IMR-90 (cell line): ENCODE measurements around the gene ARSB. TPM values are rescaled to one million over a fixed set of nuclear protein-coding genes. Genes with fewer than 3 reads are reported as not detected.

Experiments
- ATAC-seq: fragments of 200-7000 bp; cut with Tn5 transposase; 2 replicates; pipeline ENCODE4 v1.9.1; 2020; ENCODE audit warnings: low read depth, mild to moderate bottlenecking, moderate library complexity
- BruUV-seq: library from RNA; stranded (reverse); fragments of 400-500 nt; replicated peaks from 2 replicates; lab custom pipeline; 2021; lab: Mats Ljungman, UMichigan
- CTCF ChIA-PET: fragments of 300-600 bp; formaldehyde crosslinking; extraction: SDS; loops from one replicate; lab custom pipeline; 2021; ENCODE audit warnings: antibody characterized with exemption; lab: Yijun Ruan, JAX
- POLR2A ChIA-PET: fragments of 300-600 bp; sonication (Branson Sonifier 250); formaldehyde crosslinking; loops from one replicate; lab custom pipeline; 2022; ENCODE audit warnings: antibody characterized with exemption; ENCODE audit not compliant: unreplicated experiment; lab: Charles Lee
- DNase-seq: peaks from one replicate; pipeline ENCODE4 v3.0.0; 2013
- H2AFZ ChIP-seq: replicated peaks from 2 replicates; pipeline ENCODE3; 2013; ENCODE audit warnings: low read length, mild to moderate bottlenecking; ENCODE audit not compliant: poor library complexity
- H2AK5ac ChIP-seq: 2 replicates; pipeline ENCODE4 v1.6.1; 2013; ENCODE audit warnings: low read depth, low read length, inconsistent platforms
- H2AK9ac ChIP-seq: replicated peaks from 2 replicates; pipeline ENCODE3; 2013; ENCODE audit warnings: mild to moderate bottlenecking, low read depth, low read length, moderate library complexity; ENCODE audit not compliant: poor library complexity
- H2BK120ac ChIP-seq: 2 replicates; pipeline ENCODE4 v1.6.1; 2013; ENCODE audit warnings: low read depth, low read length, inconsistent platforms
- H2BK15ac ChIP-seq: 3 replicates; pipeline ENCODE4 v1.6.1; 2013; ENCODE audit warnings: low read depth, low read length, inconsistent platforms
- H2BK20ac ChIP-seq: 2 replicates; pipeline ENCODE4 v1.6.1; 2013; ENCODE audit warnings: low read depth, mild to moderate bottlenecking, inconsistent platforms, low read length, moderate library complexity
- H2BK5ac ChIP-seq: 2 replicates; pipeline ENCODE4 v1.6.1; 2013; ENCODE audit warnings: mild to moderate bottlenecking, low read depth, low read length, inconsistent platforms; ENCODE audit not compliant: poor library complexity, severe bottlenecking
- H3K14ac ChIP-seq: replicated peaks from 2 replicates; pipeline ENCODE4 v1.6.1; 2013; ENCODE audit warnings: low read depth, low read length, inconsistent platforms
- H3K18ac ChIP-seq: 2 replicates; pipeline ENCODE4 v1.6.1; 2013; ENCODE audit warnings: low read depth, low read length, control low read depth
- H3K23ac ChIP-seq: 2 replicates; pipeline ENCODE4 v1.6.1; 2013; ENCODE audit warnings: low read depth, low read length, inconsistent platforms
- H3K27ac ChIP-seq: 2 replicates; pipeline ENCODE4 v1.5.1; 2013; ENCODE audit warnings: mild to moderate bottlenecking, control low read depth, low read length; ENCODE audit not compliant: insufficient read depth
- H3K27me3 ChIP-seq: 2 replicates; pipeline ENCODE4 v1.6.1; 2013; ENCODE audit warnings: low read length; ENCODE audit not compliant: control insufficient read depth, insufficient read depth
- H3K36me3 ChIP-seq: 2 replicates; pipeline ENCODE4 v1.6.1; 2013; ENCODE audit warnings: low read length, mixed read lengths; ENCODE audit not compliant: control insufficient read depth, insufficient read depth
- H3K4ac ChIP-seq: 2 replicates; pipeline ENCODE4 v1.6.1; 2013; ENCODE audit warnings: low read depth, low read length, inconsistent platforms
- H3K4me1 ChIP-seq: 2 replicates; pipeline ENCODE4 v1.6.1; 2013; ENCODE audit warnings: low read length, mixed read lengths; ENCODE audit not compliant: control insufficient read depth, insufficient read depth
- H3K4me2 ChIP-seq: 2 replicates; pipeline ENCODE4 v1.6.1; 2013; ENCODE audit warnings: low read depth, mild to moderate bottlenecking, control low read depth, low read length, moderate library complexity
- H3K4me3 ChIP-seq: 2 replicates; pipeline ENCODE4 v1.5.1; 2013; ENCODE audit warnings: low read depth, mild to moderate bottlenecking, control low read depth, low read length, moderate library complexity; ENCODE audit not compliant: insufficient read depth
- H3K56ac ChIP-seq: 2 replicates; pipeline ENCODE4 v1.6.1; 2013; ENCODE audit warnings: low read length, inconsistent platforms; ENCODE audit not compliant: insufficient read depth; ENCODE audit errors: extremely low read depth
- H3K79me1 ChIP-seq, 2 experiments: 2 replicates each; pipeline ENCODE4 v1.6.1; 2013; ENCODE audit warnings: low read length in 2 of 2, inconsistent platforms in 1 of 2, low read depth in 1 of 2
- H3K9ac ChIP-seq: 2 replicates; pipeline ENCODE4 v1.6.1; 2013; ENCODE audit warnings: low read depth, low read length, control low read depth
- H3K9me1 ChIP-seq: 2 replicates; pipeline ENCODE4 v1.6.1; 2013; ENCODE audit warnings: low read length, inconsistent platforms; ENCODE audit not compliant: insufficient read depth
- H3K9me3 ChIP-seq: 2 replicates; pipeline ENCODE4 v1.6.1; 2013; ENCODE audit warnings: low read length; ENCODE audit not compliant: control insufficient read depth, insufficient read depth
- H4K20me1 ChIP-seq: 2 replicates; pipeline ENCODE4 v1.6.1; 2013; ENCODE audit warnings: low read length, inconsistent platforms; ENCODE audit not compliant: insufficient read depth
- H4K5ac ChIP-seq: 2 replicates; pipeline ENCODE4 v1.6.1; 2013; ENCODE audit warnings: mild to moderate bottlenecking, low read depth, low read length, control low read depth
- H4K8ac ChIP-seq, 2 experiments: 2 replicates each; pipeline ENCODE4 v1.6.1; 2013; ENCODE audit warnings: low read depth in 2 of 2, low read length in 2 of 2, control low read depth in 1 of 2, inconsistent platforms in 1 of 2
- H4K91ac ChIP-seq: 2 replicates; pipeline ENCODE4 v1.6.1; 2013; ENCODE audit warnings: low read depth, low read length, inconsistent platforms; ENCODE audit not compliant: insufficient read depth
- MAFK ChIP-seq: IDR thresholded peaks from 2 replicates; pipeline ENCODE4 v1.6.1; 2012; ENCODE audit warnings: low read depth, low read length, improper control_type of control experiment
- NFE2L2 ChIP-seq: fragments of 150-350 bp; IDR thresholded peaks from 2 replicates; pipeline ENCODE4 v1.6.1; 2016; ENCODE audit warnings: low read depth, mild to moderate bottlenecking, low read length
- WGBS, 2 experiments: methylation state at CpG; one replicate each; pipeline versions ENCODE4 v1.1.5 to v1.1.7; 2013; ENCODE audit warnings: missing lambda C conversion rate in 2 of 2; ENCODE audit not compliant: insufficient read length in 1 of 2; ENCODE audit errors: extremely low coverage in 2 of 2; 5-methylcytosine and 5-hydroxymethylcytosine counted together
- dilution Hi-C: fragments of 300-500 bp; cut with HindIII; formaldehyde crosslinking; loops from one replicate; pipeline ENCODE4 v1.14.3; 2018; ENCODE audit warnings: low sequenced_read_pairs; ENCODE audit not compliant: unreplicated experiment
- in situ Hi-C: fragments of 300-500 bp; cut with MboI; formaldehyde crosslinking; loops from 3 replicates; pipeline ENCODE4 v1.14.3; 2019; ENCODE audit warnings: low sequenced_read_pairs, inconsistent platforms, mixed read lengths
- intact Hi-C: fragments of 100-400 bp; cut with micrococcal nuclease; formaldehyde crosslinking; loops from 2 replicates; pipeline ENCODE4 v1.10.0; 2022
- polyA plus RNA-seq, 3 experiments: library from polyadenylated mRNA; depleted of rRNA; stranded (reverse); fragments of >200 nt; gene quantifications; 2 replicates each; pipeline ENCODE4 v1.2.3, GENCODE V29; 2012; ENCODE audit warnings: low replicate concordance in 1 of 3
- total RNA-seq: library from RNA; depleted of rRNA; stranded (reverse); fragments of >200 nt; gene quantifications from 2 replicates; pipeline ENCODE4 v1.2.3, GENCODE V29; 2012

Gene ARSB
- total and polyA plus RNA-seq, 2 of the 4 experiments (the other 2 are of a cell fraction) = 16.0 to 16.3 TPM

DNA sequence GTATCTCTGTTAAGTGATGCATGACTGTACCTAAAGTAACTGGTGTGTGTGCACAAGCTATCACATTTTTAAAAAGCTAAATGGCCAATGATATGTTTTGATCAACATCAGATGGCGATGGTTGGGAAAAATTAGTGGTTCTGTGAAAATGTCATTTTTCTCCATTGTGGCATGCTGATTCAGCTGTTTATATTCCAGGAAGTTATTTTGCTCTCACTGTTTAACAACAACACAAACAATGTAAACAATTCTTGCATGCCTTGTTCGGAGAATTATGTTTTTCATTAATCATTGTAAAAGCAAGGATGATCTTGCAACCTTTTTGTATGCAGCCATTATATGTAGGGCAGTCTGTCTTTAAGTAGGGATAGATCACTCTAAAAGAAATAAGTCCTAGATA is 230.5 kb downstream of the ARSB start:
- Histone ChIP-seq H3K4me3 (no peak overlapping the region), H2AK5ac (no peak overlapping the region), H3K9me3 (no peaks in the 10 kb centered on the region), H3K23ac (no peak overlapping the region), H3K56ac (no peak overlapping the region), H3K79me1 (no peaks in the 10 kb centered on the region), H3K4me2 (no peak overlapping the region), H3K4me1 (peaks cover 29% of the 10 kb centered on the region), H3K36me3 (no peaks in the 10 kb centered on the region), H4K5ac (no peak overlapping the region), H3K18ac (no peak overlapping the region; the same call in 1 of the 2 replicates), H3K4ac (no peak overlapping the region), H3K27me3 (peaks cover 4% of the 10 kb centered on the region), H3K14ac (no peak overlapping the region), H2BK5ac (no peak overlapping the region), H3K9ac (no peak overlapping the region), H2AK9ac (no peak overlapping the region), H4K20me1 (no peaks in the 10 kb centered on the region; the same call in 1 of the 2 replicates), H2BK15ac (no peak overlapping the region), H2BK120ac (no peak overlapping the region), H4K8ac (no peak overlapping the region), H4K91ac (no peak overlapping the region), H3K27ac (no peak overlapping the region), H2AFZ (no peak overlapping the region), H2BK20ac (no peak overlapping the region), H3K9me1 (peaks cover 8% of the 10 kb centered on the region)
- no TSS peak for BruUV-seq
- WGBS, 2 experiments = no CpG with 5 or more reads among the region's 2 CpGs
- intact Hi-C loops (loop anchor here (5.0 kb wide), 1 partner anchor 213 kb away; no protein-coding TSS in a partner anchor), dilution Hi-C loops (no loop called here), in situ Hi-C loops (no loop called here)
- ChIA-PET POLR2A (interaction anchor here (0.7 kb wide), 1 partner anchor 21 kb away, joined by 15 read pairs; no protein-coding TSS in a partner anchor), CTCF (no interaction called here)
- DNase-seq (no peak), ATAC-seq (no peak)
- TF ChIP-seq NFE2L2 (no peak), MAFK (peak; percentile 81)
